Activated CD8-positive, alpha-beta memory T cell treated with anti-CD3 and anti-CD28 coated beads, Interleukin-2, amount 50 U/mL, for 4 hours (primary cell): ENCODE measurements around the gene MYRIP.
"Not testable (repeated sequence)": the region's sequence is repeated elsewhere in the genome, so short reads cannot be mapped to it uniquely, and the experiment has no call there.

Experiments
- DNase-seq: peaks from one replicate; pipeline ENCODE4 v3.0.0-alpha.2; 2020

MYRIP gene

GRCh38 chr3:40096661-40097111, 287.3 kb downstream of the MYRIP start:
- DNase-seq: no peak

- no peak for DNase-seq
These were observed 288.0 kb downstream of the MYRIP start for GRCh38 chr3:40097131-40098117.

- no peak for DNase-seq
These were observed 288.9 kb downstream of the MYRIP start for GRCh38 chr3:40098261-40098759.

- DNase-seq: no peak
These were observed 290.5 kb downstream of the MYRIP start for GRCh38 chr3:40099871-40100270.

- no peak for DNase-seq
These were observed 292.8 kb downstream of the MYRIP start for GRCh38 chr3:40102182-40102581.

- no peak for DNase-seq
These were observed 294.4 kb downstream of the MYRIP start for GRCh38 chr3:40103829-40104228.

GRCh38 chr3:40104441-40104840, 295.0 kb downstream of the MYRIP start:
- no peak for DNase-seq

GRCh38 chr3:40108643-40109042, 299.2 kb downstream of the MYRIP start:
- no peak for DNase-seq

- no peak for DNase-seq
These were observed 300.5 kb downstream of the MYRIP start for GRCh38 chr3:40109641-40110490.

GRCh38 chr3:40116478-40117177, 307.2 kb downstream of the MYRIP start:
- no peak for DNase-seq

- DNase-seq: no peak
These were observed 308.7 kb downstream of the MYRIP start for GRCh38 chr3:40118091-40118490.

- no peak for DNase-seq
These were observed 310.8 kb downstream of the MYRIP start for GRCh38 chr3:40120067-40120692.

GRCh38 chr3:40120806-40121205, 311.4 kb downstream of the MYRIP start:
- no peak for DNase-seq

- DNase-seq: no peak
These were observed 315.5 kb downstream of the MYRIP start for GRCh38 chr3:40124918-40125317.

GRCh38 chr3:40128166-40128565, 318.8 kb downstream of the MYRIP start:
- DNase-seq: no peak

- DNase-seq: no peak
These were observed 320.1 kb downstream of the MYRIP start for GRCh38 chr3:40129510-40129909.

GRCh38 chr3:40129981-40130380, 320.6 kb downstream of the MYRIP start:
- DNase-seq: no peak

GRCh38 chr3:40130721-40131120, 321.3 kb downstream of the MYRIP start:
- no peak for DNase-seq

GRCh38 chr3:40133886-40134575, 324.6 kb downstream of the MYRIP start:
- not testable (repeated sequence) for DNase-seq

- DNase-seq: no peak
These were observed 328.3 kb downstream of the MYRIP start for GRCh38 chr3:40137591-40138295.
